ENCODE results near the gene TMEM163.

DNA sequence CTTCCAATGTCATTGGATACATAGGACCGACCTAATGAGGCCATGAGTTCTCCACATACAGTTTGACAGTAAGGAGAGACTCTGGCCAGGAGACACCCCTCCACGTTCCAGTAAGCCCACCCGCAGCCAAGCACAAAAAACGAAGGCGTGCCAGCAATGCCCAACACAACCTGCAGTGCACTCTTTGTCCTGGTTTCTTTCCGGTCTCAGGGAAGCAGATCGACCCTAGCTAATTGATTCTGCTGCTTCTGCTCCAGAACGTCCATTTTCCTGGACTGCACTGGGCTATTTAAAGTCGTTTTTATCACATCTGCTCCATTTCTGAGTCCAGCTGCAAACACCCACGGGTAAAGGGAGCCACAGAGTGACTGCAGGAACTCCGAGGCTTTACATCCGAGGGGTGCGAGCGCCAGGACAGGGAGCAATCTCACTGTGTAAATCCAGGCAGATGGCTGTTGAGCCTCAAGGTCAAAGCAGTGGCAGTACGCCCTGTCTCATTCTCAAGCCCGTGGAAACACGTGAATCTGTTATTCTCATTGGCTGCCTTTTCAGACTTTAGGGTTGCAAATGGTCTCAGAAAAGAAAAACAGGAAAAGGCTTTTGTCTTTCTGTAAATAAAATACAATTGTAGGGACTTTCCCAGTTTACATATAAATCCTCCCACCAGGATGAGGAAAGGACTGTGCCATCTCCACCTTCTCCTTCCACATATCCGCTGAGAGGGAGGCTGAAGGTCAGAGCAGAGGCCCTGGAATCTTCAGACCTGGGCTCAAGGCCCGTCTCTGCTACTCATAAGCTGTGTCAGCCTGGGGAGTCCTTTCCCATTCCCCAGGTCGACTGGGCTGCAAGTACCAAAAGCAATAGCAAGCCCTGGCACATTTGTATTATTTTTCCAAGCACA is 40.7 kb downstream of the TMEM163 start:
- TF ChIP-seq, protein P1, sequence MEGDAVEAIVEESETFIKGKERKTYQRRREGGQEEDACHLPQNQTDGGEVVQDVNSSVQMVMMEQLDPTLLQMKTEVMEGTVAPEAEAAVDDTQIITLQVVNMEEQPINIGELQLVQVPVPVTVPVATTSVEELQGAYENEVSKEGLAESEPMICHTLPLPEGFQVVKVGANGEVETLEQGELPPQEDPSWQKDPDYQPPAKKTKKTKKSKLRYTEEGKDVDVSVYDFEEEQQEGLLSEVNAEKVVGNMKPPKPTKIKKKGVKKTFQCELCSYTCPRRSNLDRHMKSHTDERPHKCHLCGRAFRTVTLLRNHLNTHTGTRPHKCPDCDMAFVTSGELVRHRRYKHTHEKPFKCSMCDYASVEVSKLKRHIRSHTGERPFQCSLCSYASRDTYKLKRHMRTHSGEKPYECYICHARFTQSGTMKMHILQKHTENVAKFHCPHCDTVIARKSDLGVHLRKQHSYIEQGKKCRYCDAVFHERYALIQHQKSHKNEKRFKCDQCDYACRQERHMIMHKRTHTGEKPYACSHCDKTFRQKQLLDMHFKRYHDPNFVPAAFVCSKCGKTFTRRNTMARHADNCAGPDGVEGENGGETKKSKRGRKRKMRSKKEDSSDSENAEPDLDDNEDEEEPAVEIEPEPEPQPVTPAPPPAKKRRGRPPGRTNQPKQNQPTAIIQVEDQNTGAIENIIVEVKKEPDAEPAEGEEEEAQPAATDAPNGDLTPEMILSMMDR (IDR thresholded peaks at IDR 0.05) = no peak
- TF ChIP-seq EZH2 (IDR thresholded peaks at IDR 0.05) = no peak
- no peak for TF ChIP-seq EZH2phosphoT487 (IDR thresholded peaks at IDR 0.05)

Data from neural progenitor cell (in vitro differentiated cells).